Stimulated activated CD8-positive, alpha-beta memory T cell treated with anti-CD3 and anti-CD28 coated beads, Interleukin-15, amount 100 ng/mL, for 24 hours (primary cell): ENCODE results near the gene FUS.
"Not testable (repeated sequence)": the region's sequence is repeated elsewhere in the genome, so short reads cannot be mapped to it uniquely, and the experiment has no call there.

ENCODE experiments used
- DNase-seq: peaks from one replicate; pipeline ENCODE4 v3.0.0-alpha.2; 2020; ENCODE audit warnings: low read depth

FUS gene

GRCh38 chr16:31143694-31144148, 36.2 kb upstream of the FUS start:
- DNase-seq: no peak

DNA sequence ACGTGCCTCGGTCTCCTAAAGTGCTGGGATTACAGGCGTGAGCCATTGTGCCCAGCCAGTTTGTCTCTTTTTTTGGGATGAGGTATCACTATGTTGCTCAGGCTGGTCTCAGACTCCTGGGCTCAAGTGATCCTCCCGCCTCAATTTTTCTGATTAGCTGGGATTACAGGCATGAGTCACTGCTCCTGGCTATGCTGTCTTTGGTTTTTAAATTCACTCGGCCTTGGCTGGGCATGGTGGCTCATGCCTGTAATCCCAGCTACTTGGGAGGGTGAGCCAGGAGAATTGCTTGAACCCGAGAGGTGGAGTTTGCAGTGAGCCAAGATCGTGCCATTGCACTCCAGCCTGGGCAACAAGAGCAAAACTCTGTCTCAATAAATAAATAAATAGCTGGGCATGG, 35.5 kb upstream of the FUS start:
- DNase-seq: not testable (repeated sequence)

- no peak for DNase-seq
These were observed 34.4 kb upstream of the FUS start for GRCh38 chr16:31145398-31145990.

DNA sequence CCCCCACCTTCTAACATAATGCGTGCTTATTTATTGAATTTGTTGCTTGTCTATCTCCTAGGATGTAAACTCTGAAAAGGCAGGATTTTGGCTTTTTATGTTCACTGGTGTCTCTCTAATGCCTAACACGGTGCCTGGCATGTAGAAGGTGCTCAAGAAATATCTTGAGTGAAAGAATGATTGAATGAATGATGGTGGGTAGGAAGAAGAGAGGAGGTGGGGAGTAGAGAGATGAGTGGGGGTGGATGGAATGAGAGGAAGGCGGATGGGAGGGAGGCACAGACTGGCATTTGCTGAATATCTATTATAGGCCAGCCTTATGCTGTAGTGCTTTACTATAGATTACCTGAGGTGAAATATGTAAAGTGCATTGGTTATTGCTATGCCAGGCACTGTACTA, 32.4 kb upstream of the FUS start:
- DNase-seq: no peak

DNA sequence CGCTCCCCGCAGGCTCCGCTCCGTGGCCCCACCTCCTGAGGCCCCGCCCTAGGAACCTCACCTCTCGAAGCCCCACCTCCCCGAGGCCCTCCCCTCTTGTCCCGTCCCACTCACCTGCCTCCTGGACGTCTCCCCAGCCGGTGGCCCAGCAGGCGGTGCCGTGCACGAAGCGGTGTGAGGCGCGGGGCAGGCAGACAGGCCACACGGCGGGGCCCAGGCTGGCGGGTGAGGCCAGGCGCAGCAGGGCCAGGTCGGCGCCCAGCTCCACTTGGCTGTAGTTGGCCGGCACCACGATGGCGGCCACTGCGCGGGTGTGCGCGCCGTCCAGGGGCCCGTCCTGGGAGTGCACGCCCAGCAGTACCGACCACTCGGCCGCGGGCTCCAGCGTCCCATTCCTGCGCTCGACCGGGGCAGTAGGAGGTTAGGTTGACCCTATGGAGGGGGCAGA, 31.6 kb upstream of the FUS start:
- DNase-seq: no peak

GRCh38 chr16:31148896-31149295, 31.0 kb upstream of the FUS start:
- no peak for DNase-seq

GRCh38 chr16:31149332-31149731, 30.6 kb upstream of the FUS start:
- no peak for DNase-seq

GRCh38 chr16:31149894-31150890, 29.7 kb upstream of the FUS start, which contains the start of gene PRSS36:
Gene PRSS36 (minus strand): TSS chr16:31150066. CDS start chr16:31150035, 31 bp downstream.
- DNase-seq: no peak

DNA sequence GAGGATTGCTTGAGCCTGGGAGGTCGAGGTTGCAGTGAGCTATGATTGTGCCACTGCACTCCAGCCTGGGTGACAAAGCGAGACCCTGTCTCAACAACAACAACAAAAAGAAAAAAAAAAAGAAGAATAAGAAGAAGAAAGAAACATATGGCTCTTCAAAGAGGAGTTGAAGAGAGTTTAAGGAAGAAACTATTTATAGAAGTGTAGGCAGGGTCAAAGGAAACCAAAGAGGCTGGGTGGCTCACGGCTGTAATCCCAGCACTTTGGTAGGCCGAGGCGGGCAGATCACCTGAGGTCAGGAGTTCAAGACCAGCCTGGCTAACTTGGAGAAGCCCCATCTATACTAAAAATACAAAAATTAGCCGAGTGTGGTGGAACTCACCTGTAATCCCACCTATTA, 29.0 kb upstream of the FUS start:
- not testable (repeated sequence) for DNase-seq

GRCh38 chr16:31157136-31157535, 22.8 kb upstream of the FUS start:
- no peak for DNase-seq

- no peak for DNase-seq
These were observed 12.6 kb upstream of the FUS start for GRCh38 chr16:31167315-31167714.

GRCh38 chr16:31168848-31169247, 11.1 kb upstream of the FUS start:
- no peak for DNase-seq

- DNase-seq: not testable (repeated sequence)
These were observed 9.9 kb upstream of the FUS start for GRCh38 chr16:31170048-31170447.

DNA sequence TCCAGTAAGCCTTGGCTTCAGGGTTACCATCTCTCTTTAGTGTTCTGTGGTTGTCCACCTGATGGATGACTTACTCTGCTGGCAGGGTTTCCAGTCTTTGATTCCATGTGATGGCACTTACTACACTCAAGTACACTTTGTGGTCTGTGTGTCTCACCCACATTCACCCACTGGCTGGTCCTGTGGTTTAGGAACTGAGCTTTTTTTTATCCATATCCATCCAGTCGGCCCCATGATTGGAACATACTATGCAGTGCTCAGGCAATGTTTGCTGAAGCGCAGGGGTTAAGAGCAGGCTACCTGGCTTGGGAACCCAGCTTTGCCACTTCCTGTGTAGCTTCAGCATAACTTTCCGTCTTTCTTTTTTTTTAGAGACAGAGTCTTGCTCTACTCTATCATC, 2.8 kb upstream of the FUS start:
- no peak for DNase-seq

GRCh38 chr16:31179219-31179746, 656 bp upstream of the FUS start:
- DNase-seq: no peak

GRCh38 chr16:31181102-31181830, 1.3 kb downstream of the FUS start:
- no peak for DNase-seq

GRCh38 chr16:31182391-31182790, 2.5 kb downstream of the FUS start:
- no peak for DNase-seq

DNA sequence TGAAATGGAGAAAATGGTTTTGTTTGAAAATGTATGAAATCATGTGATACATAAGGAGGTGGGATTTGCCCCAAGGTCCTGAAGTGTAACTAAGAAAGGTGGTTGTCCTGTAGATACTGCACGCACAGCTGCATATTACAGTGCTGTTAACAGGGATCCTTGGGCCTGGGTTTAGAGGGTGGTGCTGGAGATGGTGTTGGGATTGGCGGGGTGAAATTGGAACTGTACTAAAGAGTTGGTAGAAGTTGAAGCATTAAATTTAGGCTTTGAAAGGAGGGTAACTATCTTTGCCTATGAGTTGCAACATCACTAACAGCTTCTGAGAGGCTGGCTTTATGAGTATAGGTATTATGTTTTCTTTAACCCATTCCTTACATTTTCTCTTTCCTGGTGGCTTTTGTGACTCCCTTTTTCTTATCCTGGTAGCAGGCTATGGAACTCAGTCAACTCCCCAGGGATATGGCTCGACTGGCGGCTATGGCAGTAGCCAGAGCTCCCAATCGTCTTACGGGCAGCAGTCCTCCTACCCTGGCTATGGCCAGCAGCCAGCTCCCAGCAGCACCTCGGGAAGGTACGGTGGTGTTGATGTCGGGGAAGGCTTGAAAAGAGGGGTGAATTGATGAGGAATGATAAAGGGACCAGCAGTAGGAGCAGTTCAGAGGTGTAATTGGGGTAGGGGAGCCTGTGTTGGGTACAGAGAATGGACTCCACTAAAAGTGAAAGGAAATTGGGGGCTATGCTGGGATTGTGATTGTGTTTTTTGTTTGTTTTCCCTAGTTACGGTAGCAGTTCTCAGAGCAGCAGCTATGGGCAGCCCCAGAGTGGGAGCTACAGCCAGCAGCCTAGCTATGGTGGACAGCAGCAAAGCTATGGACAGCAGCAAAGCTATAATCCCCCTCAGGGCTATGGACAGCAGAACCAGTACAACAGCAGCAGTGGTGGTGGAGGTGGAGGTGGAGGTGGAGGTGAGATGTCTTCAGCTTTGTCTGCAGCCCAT, 3.8 kb downstream of the FUS start:
- DNase-seq: no peak

DNA sequence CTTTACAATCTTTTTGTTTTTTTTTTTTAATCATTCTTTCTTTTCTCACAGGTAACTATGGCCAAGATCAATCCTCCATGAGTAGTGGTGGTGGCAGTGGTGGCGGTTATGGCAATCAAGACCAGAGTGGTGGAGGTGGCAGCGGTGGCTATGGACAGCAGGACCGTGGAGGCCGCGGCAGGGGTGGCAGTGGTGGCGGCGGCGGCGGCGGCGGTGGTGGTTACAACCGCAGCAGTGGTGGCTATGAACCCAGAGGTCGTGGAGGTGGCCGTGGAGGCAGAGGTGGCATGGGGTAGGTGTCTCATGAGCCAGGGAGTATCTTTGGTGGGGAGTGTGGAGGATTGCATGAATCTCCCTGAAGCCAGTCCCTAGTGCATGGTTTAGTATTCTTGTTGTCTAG, 4.9 kb downstream of the FUS start:
- DNase-seq: no peak

DNA sequence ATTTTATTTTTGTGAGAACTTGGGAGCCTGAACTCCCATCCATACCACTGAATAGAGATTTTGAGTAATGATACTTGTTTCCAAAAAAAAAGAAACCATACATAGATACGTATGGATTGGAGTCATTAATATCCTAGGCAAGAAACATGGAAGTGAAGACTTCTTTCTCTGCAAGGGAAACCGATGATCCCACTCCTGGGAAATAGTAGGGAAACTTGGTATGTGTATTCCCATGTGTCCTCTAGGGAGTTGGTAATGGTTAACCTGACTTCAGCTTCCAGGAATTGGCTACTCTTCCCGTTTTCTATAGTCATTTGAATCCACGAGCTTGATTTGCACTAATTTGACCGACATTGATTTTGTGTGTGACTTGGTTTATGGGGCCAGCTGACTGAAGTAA, 5.4 kb downstream of the FUS start:
- DNase-seq: no peak

- DNase-seq: no peak
These were observed 6.2 kb downstream of the FUS start for GRCh38 chr16:31186176-31186575.
